Neural cell (in vitro differentiated cells): ENCODE results near the gene FGFR1OP2. TPM values are rescaled to one million over a fixed set of nuclear protein-coding genes. Genes with fewer than 3 reads are reported as not detected.

Source experiments
- H2AFZ ChIP-seq: fragments of 200-600, 300-800 bp; sonication (generic), shearing (Covaris generic); 2 replicates; pipeline ENCODE4 v1.6.0; 2014; ENCODE audit warnings: low read depth, mild to moderate bottlenecking, antibody characterized with exemption, low read length, moderate library complexity
- H3F3A ChIP-seq: fragments of 200-600 bp; shearing (Covaris generic); 2 replicates; pipeline ENCODE4 v1.6.1; 2016; ENCODE audit warnings: mild to moderate bottlenecking, moderate library complexity, mixed read lengths, antibody characterized with exemption, low read length; ENCODE audit not compliant: insufficient read depth, poor library complexity, severe bottlenecking
- H3K27ac ChIP-seq: fragments of 200-600, 300-800 bp; sonication (generic), shearing (Covaris generic); 2 replicates; pipeline ENCODE4 v1.5.1; 2014; ENCODE audit warnings: mild to moderate bottlenecking, low read length, moderate library complexity
- H3K27me3 ChIP-seq: fragments of 300-800, 200-600 bp; sonication (generic), shearing (Covaris generic); 2 replicates; pipeline ENCODE4 v1.6.0; 2014; ENCODE audit warnings: mild to moderate bottlenecking, low read depth, low read length, moderate library complexity; ENCODE audit not compliant: insufficient read depth
- H3K36me3 ChIP-seq: fragments of 300-800, 200-600 bp; sonication (generic), shearing (Covaris generic); 2 replicates; pipeline ENCODE4 v1.5.1; 2014; ENCODE audit warnings: mild to moderate bottlenecking, antibody characterized with exemption, low read length, moderate library complexity; ENCODE audit not compliant: insufficient read depth
- H3K4me2 ChIP-seq: fragments of 300-800, 200-600 bp; sonication (generic), shearing (Covaris generic); 2 replicates; pipeline ENCODE4 v1.6.0; 2014; ENCODE audit warnings: mild to moderate bottlenecking, low read length
- H3K4me3 ChIP-seq: fragments of 300-800, 200-600 bp; sonication (generic), shearing (Covaris generic); 2 replicates; pipeline ENCODE4 v1.5.1; 2014; ENCODE audit warnings: mild to moderate bottlenecking, low read length, moderate library complexity
- H3K79me2 ChIP-seq: fragments of 200-600 bp; shearing (Covaris generic); replicated peaks from 2 replicates; pipeline ENCODE4 v1.6.0; 2014; ENCODE audit warnings: mild to moderate bottlenecking, low read length, moderate library complexity; ENCODE audit not compliant: insufficient read depth
- H3K9ac ChIP-seq: fragments of 300-800, 200-600 bp; sonication (generic), shearing (Covaris generic); 2 replicates; pipeline ENCODE4 v1.6.1; 2016; ENCODE audit warnings: mild to moderate bottlenecking, low read length, mixed read lengths
- H3K9me2 ChIP-seq: fragments of 200-600 bp; shearing (Covaris generic); 2 replicates; pipeline ENCODE4 v1.6.1; 2016; ENCODE audit warnings: mild to moderate bottlenecking, low read length, mixed read lengths; ENCODE audit not compliant: insufficient read depth
- H3K9me3 ChIP-seq: fragments of 200-600, 300-800 bp; sonication (generic), shearing (Covaris generic); 2 replicates; pipeline ENCODE4 v1.6.1; 2016; ENCODE audit warnings: mild to moderate bottlenecking, mixed run types, low read length, moderate library complexity, mixed read lengths
- H4K20me1 ChIP-seq: fragments of 200-600 bp; shearing (Covaris generic); 2 replicates; pipeline ENCODE4 v1.6.1; 2016; ENCODE audit warnings: mild to moderate bottlenecking, mixed run types; ENCODE audit not compliant: insufficient read depth
- EP300 ChIP-seq: fragments of 450-650 bp; conservative IDR thresholded peaks from 2 replicates; pipeline ENCODE4 v1.6.1; 2014; ENCODE audit warnings: antibody characterized with exemption, mild to moderate bottlenecking, moderate library complexity; ENCODE audit not compliant: poor library complexity, severe bottlenecking
- EZH2 ChIP-seq: fragments of 200-600, 300-800 bp; shearing (Covaris generic), sonication (generic); IDR thresholded peaks from 2 replicates; pipeline ENCODE4 v1.6.1; 2014; ENCODE audit warnings: antibody characterized with exemption, low read length, borderline replicate concordance, mild to moderate bottlenecking; ENCODE audit not compliant: insufficient read depth, poor library complexity, severe bottlenecking
- MXI1 ChIP-seq: fragments of 450-650 bp; conservative IDR thresholded peaks from 2 replicates; pipeline ENCODE4 v1.6.1; 2014; ENCODE audit warnings: antibody characterized with exemption, mild to moderate bottlenecking; ENCODE audit not compliant: poor library complexity, severe bottlenecking
- POLR2AphosphoS5 ChIP-seq: IDR thresholded peaks from 2 replicates; pipeline ENCODE4 v1.6.1; 2012
- RAD21 ChIP-seq: fragments of 450-650 bp; conservative IDR thresholded peaks from 2 replicates; pipeline ENCODE4 v1.6.1; 2014; ENCODE audit warnings: antibody characterized with exemption, mild to moderate bottlenecking, moderate library complexity
- SMC3 ChIP-seq: fragments of 450-650 bp; conservative IDR thresholded peaks from 2 replicates; pipeline ENCODE4 v1.6.1; 2014; ENCODE audit warnings: antibody characterized with exemption, mild to moderate bottlenecking, moderate library complexity; ENCODE audit not compliant: poor library complexity
- TAF1 ChIP-seq: IDR thresholded peaks from 2 replicates; pipeline ENCODE4 v1.6.1; 2012; ENCODE audit warnings: low read depth
- polyA plus RNA-seq: library from polyadenylated mRNA; depleted of rRNA; stranded (reverse); fragments of >200 nt; gene quantifications from 2 replicates; pipeline ENCODE4 v1.2.3, GENCODE V29; 2014
- TF ChIP-seq, protein P1 (sequence below): fragments of 450-650 bp; IDR thresholded peaks from 2 replicates; pipeline ENCODE4 v1.5.1; 2014; ENCODE audit warnings: antibody characterized with exemption, mild to moderate bottlenecking, moderate library complexity; ENCODE audit not compliant: poor library complexity, severe bottlenecking
- TF ChIP-seq, protein P2 (sequence below): IDR thresholded peaks from 2 replicates; pipeline ENCODE4 v1.6.1; 2012; ENCODE audit warnings: borderline replicate concordance

The FGFR1OP2 gene
- polyA plus RNA-seq, 1 donor from 2014 or later = 79.4 TPM

DNA sequence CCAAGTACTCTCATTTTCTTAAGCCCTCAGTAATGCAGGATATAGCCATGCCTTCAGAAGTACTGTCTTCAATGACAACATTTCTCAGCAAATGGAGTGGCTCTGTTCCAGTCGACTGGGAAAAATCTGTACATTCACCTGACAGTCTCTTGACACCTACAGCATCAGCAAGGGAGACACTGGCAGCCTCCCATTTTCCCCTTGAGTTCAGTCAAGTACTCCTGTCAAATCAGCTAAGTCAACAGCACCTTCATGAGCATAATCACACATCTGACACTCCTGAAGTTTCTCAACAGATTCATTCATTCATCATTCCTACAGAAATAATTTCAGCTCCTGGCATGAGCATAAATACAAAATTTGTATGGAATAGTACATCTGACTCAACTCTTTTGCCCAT is 46.6 kb upstream of the FGFR1OP2 start:
- Histone ChIP-seq H3K27ac (peak overlapping the region; percentile 26), H3K4me2 (no peak overlapping the region), H4K20me1 (no peaks in the 10 kb centered on the region), H2AFZ (no peak overlapping the region), H3K27me3 (no peaks in the 10 kb centered on the region), H3K9ac (no peak overlapping the region), H3K9me2 (no peaks in the 10 kb centered on the region), H3K9me3 (no peaks in the 10 kb centered on the region), H3K36me3 (no peaks in the 10 kb centered on the region), H3F3A (no peaks in the 10 kb centered on the region), H3K4me3 (peak overlapping the region; percentile 14), H3K79me2 (no peaks in the 10 kb centered on the region)
- TF ChIP-seq, protein P1, sequence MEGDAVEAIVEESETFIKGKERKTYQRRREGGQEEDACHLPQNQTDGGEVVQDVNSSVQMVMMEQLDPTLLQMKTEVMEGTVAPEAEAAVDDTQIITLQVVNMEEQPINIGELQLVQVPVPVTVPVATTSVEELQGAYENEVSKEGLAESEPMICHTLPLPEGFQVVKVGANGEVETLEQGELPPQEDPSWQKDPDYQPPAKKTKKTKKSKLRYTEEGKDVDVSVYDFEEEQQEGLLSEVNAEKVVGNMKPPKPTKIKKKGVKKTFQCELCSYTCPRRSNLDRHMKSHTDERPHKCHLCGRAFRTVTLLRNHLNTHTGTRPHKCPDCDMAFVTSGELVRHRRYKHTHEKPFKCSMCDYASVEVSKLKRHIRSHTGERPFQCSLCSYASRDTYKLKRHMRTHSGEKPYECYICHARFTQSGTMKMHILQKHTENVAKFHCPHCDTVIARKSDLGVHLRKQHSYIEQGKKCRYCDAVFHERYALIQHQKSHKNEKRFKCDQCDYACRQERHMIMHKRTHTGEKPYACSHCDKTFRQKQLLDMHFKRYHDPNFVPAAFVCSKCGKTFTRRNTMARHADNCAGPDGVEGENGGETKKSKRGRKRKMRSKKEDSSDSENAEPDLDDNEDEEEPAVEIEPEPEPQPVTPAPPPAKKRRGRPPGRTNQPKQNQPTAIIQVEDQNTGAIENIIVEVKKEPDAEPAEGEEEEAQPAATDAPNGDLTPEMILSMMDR = no peak
- TF ChIP-seq RAD21 = no peak
- TF ChIP-seq, protein P2, sequence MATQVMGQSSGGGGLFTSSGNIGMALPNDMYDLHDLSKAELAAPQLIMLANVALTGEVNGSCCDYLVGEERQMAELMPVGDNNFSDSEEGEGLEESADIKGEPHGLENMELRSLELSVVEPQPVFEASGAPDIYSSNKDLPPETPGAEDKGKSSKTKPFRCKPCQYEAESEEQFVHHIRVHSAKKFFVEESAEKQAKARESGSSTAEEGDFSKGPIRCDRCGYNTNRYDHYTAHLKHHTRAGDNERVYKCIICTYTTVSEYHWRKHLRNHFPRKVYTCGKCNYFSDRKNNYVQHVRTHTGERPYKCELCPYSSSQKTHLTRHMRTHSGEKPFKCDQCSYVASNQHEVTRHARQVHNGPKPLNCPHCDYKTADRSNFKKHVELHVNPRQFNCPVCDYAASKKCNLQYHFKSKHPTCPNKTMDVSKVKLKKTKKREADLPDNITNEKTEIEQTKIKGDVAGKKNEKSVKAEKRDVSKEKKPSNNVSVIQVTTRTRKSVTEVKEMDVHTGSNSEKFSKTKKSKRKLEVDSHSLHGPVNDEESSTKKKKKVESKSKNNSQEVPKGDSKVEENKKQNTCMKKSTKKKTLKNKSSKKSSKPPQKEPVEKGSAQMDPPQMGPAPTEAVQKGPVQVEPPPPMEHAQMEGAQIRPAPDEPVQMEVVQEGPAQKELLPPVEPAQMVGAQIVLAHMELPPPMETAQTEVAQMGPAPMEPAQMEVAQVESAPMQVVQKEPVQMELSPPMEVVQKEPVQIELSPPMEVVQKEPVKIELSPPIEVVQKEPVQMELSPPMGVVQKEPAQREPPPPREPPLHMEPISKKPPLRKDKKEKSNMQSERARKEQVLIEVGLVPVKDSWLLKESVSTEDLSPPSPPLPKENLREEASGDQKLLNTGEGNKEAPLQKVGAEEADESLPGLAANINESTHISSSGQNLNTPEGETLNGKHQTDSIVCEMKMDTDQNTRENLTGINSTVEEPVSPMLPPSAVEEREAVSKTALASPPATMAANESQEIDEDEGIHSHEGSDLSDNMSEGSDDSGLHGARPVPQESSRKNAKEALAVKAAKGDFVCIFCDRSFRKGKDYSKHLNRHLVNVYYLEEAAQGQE = peak; percentile 48
- peak; percentile 93 for TF ChIP-seq EP300
- TF ChIP-seq POLR2AphosphoS5 = peak; percentile 51

DNA sequence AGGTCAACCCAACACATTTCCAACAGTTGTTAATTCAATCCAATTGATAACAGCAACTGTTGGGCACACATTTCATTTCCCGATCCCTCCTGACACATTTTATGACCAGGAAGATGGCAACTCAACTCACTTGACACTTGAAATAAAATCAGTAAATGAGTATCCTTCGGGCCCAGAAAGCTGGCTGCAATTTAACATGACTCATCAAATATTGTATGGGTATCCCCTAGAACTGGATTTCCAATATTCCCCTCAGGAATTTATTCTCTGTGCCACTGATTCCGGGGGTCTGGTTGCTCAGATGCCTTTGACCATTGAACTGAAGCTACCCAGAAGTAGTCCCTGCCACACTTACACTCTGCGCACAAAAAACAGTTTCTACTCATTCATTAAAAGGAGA is 42.6 kb upstream of the FGFR1OP2 start:
- no peaks in the 10 kb centered on the region for H3K79me2 ChIP-seq
- TF ChIP-seq, protein P1 = no peak
- no peak for TF ChIP-seq TAF1
- no peak for TF ChIP-seq POLR2AphosphoS5
- TF ChIP-seq, protein P2 = no peak
- TF ChIP-seq EP300 = no peak
- no peak for TF ChIP-seq EZH2
- no peak for TF ChIP-seq MXI1
- TF ChIP-seq RAD21 = no peak
- no peak for TF ChIP-seq SMC3
- no peaks in the 10 kb centered on the region for H3K9me3 ChIP-seq
- no peaks in the 10 kb centered on the region for H3K9me2 ChIP-seq
- no peak overlapping the region for H3K4me2 ChIP-seq
- no peaks in the 10 kb centered on the region for H3F3A ChIP-seq
- no peak overlapping the region for H3K27ac ChIP-seq
- no peak overlapping the region for H3K4me3 ChIP-seq
- no peaks in the 10 kb centered on the region for H3K27me3 ChIP-seq
- H4K20me1 ChIP-seq = no peaks in the 10 kb centered on the region
- no peak overlapping the region for H3K9ac ChIP-seq
- H2AFZ ChIP-seq = no peak overlapping the region
- H3K36me3 ChIP-seq = peaks cover 4% of the 10 kb centered on the region
